Sciatic nerve (tissue), 2 donors: Measurements from ENCODE around the gene CXCL17. TPM values are rescaled to one million over a fixed set of nuclear protein-coding genes. Genes with fewer than 3 reads are reported as not detected.
"Not testable (repeated sequence)": the region's sequence is repeated elsewhere in the genome, so short reads cannot be mapped to it uniquely, and the experiment has no call there.

ENCODE experiments used
- ATAC-seq: fragments of 200-7000 bp; cut with Tn5 transposase; one replicate; pipeline ENCODE4 v1.9.1; 2020; ENCODE audit warnings: mild to moderate bottlenecking, moderate library complexity
- DNase-seq: peaks from one replicate; pipeline ENCODE4 v3.0.0-alpha.2; 2020; ENCODE audit warnings: low spot score
- intact Hi-C: fragments of 100-400 bp; cut with DNase I; formaldehyde crosslinking; loops from one replicate; pipeline ENCODE4 v1.14.2; 2022
- total RNA-seq: library from RNA; stranded (reverse); fragmentation: NEBNext Ultra II Directional; extraction: Animal tissue kit (Norgen Biotek cat#: 25700); gene quantifications from one replicate; pipeline ENCODE4 v1.2.1, GENCODE V29; 2021
- donor health status: DM: no; HTN: no; CAD: no.
- donor health status: DM: no; HTN: no; CAD: no.

The CXCL17 gene
- 0.31 TPM for total RNA-seq

- no peak for DNase-seq
- intact Hi-C loops, result no loop called here
- ATAC-seq, result no peak
These were observed at the start of gene CXCL17 for GRCh38 chr19:42442833-42443232. CXCL17 (minus strand) TSS chr19:42442946; CDS start chr19:42442832, 114 bp downstream.

- ATAC-seq, result peak; percentile 85
- intact Hi-C loops, result no loop called here
- no peak for DNase-seq
These were observed 46.2 kb upstream of the CXCL17 start for GRCh38 chr19:42488783-42489521.

GRCh38 chr19:42487798-42488178, 45.0 kb upstream of the CXCL17 start:
- intact Hi-C loops, result no loop called here
- ATAC-seq (no peak), DNase-seq (no peak)

- intact Hi-C loops, result no loop called here
- ATAC-seq (no peak), DNase-seq (no peak)
These were observed 44.5 kb upstream of the CXCL17 start for GRCh38 chr19:42487032-42487797.

- intact Hi-C loops, DNase-seq, ATAC-seq: not testable (repeated sequence)
These were observed 42.3 kb upstream of the CXCL17 start for GRCh38 chr19:42485036-42485435.

GRCh38 chr19:42480335-42481095, 37.8 kb upstream of the CXCL17 start:
- intact Hi-C loops, result no loop called here
- DNase-seq (no peak), ATAC-seq (no peak)

GRCh38 chr19:42479736-42480135, 37.0 kb upstream of the CXCL17 start:
- ATAC-seq (no peak), DNase-seq (no peak)
- intact Hi-C loops, result no loop called here

- intact Hi-C loops, result no loop called here
- DNase-seq, result no peak
- no peak for ATAC-seq
These were observed 36.1 kb upstream of the CXCL17 start for GRCh38 chr19:42478765-42479311.

GRCh38 chr19:42477933-42478332, 35.2 kb upstream of the CXCL17 start:
- no peak for ATAC-seq
- intact Hi-C loops, result no loop called here
- DNase-seq, result no peak

- intact Hi-C loops, result no loop called here
- DNase-seq (no peak), ATAC-seq (no peak)
These were observed 34.4 kb upstream of the CXCL17 start for GRCh38 chr19:42477117-42477516.

- intact Hi-C loops, result no loop called here
- ATAC-seq, result no peak
These were observed 32.6 kb upstream of the CXCL17 start for GRCh38 chr19:42475366-42475765.

GRCh38 chr19:42474743-42475142, 32.0 kb upstream of the CXCL17 start:
- DNase-seq (no peak), ATAC-seq (no peak)
- intact Hi-C loops, result no loop called here

More at GRCh38 chr19:42475366-42475765, 32.6 kb upstream of the CXCL17 start:
- no peak for DNase-seq

GRCh38 chr19:42473686-42474085, 30.9 kb upstream of the CXCL17 start:
- ATAC-seq, result no peak
- DNase-seq, result no peak
- intact Hi-C loops, result no loop called here

GRCh38 chr19:42472402-42473147, 29.8 kb upstream of the CXCL17 start:
- ATAC-seq, result no peak
- intact Hi-C loops, result no loop called here
- DNase-seq, result no peak

- no peak for DNase-seq
- intact Hi-C loops, result no loop called here
- peak; percentile 74 for ATAC-seq
These were observed 29.0 kb upstream of the CXCL17 start for GRCh38 chr19:42471554-42472249.

GRCh38 chr19:42469311-42470235, 26.8 kb upstream of the CXCL17 start:
- ATAC-seq, result no peak
- intact Hi-C loops, result no loop called here
- no peak for DNase-seq

- intact Hi-C loops, result no loop called here
- ATAC-seq, result no peak
- DNase-seq, result no peak
These were observed 25.6 kb upstream of the CXCL17 start for GRCh38 chr19:42468273-42468796.
